NCI-H128 (cell line): ENCODE results near the gene C17orf58.
"Not testable (repeated sequence)": the region's sequence is repeated elsewhere in the genome, so short reads cannot be mapped to it uniquely, and the experiment has no call there.

Experiments
- DNase-seq: peaks from one replicate; lab custom pipeline; 2025; ENCODE audit not compliant: unreplicated experiment; lab: John Stamatoyannopoulos, UW

The C17orf58 gene

DNA sequence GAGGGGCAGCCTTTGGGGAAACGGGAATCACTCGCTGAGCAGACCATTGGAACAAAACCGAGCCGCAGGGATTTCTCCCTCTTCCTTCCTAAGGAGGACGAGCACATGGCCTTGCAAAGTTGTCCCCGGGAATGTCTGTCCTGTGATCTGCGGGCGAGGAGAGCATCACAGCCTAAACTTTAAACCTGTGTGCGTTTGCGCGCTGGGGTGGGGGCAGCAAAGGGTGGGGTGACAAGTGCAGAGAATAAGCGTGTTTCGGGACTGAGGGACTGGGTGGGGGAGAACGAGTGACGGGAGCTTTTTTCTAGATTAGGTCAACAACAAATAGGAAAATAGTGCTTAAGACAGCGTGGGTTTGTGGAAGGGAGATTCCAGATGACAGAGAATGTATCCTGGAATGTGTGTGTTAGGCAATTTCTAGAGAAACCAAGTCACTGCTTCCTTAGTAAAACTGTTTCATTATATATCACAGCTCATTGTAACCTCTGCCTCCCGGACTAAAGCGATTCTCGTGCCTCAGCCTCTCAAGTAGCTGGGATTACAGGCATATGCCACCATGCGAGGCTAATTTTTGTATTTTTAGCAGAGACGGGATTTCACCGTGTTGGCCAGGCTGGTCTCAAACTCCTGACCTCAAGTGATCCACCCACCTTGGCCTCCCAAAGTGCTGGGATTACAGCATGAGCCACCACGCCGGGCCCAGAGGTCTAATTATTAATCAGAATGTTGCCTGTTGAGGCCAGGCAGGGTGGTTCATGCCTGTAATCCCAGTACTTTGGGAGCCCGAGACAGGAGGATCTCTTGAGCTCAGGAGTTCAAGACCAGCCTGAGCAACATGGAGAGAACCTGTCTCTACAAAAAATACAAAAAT lies at the start of gene C17orf58:
Gene C17orf58, minus strand, starts transcription at position 169 of the 871 bp plus-strand sequence. CDS start 271 bp downstream, outside the sequence.
- DNase-seq: not testable (repeated sequence)

DNA sequence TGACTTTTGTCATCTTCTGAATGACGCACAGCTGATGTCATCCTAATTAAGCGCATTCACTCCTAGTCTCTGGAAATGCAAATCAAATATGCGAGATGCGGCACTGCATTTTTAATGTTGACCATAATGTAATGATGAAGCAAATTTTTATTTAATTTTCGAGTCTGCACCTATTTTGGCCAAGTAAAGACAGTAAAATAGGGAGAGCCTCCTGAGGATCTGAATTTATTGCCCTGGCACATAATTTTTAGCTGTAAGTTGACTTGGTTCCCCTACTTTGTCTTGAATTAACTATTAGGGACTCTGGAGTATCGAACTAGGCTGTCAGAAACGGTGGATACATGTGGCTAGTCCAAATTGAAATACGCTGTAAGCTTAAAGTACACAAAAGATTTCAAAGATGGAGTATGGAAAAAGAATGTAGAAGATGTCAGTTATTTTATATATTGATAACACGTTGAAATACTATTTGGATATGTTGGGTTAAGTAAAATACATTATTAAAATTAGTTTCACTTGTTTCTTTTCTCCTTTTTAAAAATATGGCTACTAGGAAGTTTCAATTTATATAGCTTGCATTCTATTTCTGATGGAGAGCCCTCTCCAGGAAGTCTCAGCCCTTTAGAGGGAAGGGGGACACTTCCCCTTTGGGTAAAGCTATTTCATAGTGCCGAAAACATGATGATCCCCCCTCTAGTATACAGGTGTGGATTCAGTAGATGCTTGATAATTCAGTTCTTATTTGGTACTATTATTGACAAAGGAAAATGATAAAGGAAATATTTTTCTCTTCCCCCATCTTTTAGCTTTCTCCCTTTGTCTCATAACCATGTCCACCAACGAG lies 40.3 kb upstream of the C17orf58 start:
- DNase-seq: no peak

DNA sequence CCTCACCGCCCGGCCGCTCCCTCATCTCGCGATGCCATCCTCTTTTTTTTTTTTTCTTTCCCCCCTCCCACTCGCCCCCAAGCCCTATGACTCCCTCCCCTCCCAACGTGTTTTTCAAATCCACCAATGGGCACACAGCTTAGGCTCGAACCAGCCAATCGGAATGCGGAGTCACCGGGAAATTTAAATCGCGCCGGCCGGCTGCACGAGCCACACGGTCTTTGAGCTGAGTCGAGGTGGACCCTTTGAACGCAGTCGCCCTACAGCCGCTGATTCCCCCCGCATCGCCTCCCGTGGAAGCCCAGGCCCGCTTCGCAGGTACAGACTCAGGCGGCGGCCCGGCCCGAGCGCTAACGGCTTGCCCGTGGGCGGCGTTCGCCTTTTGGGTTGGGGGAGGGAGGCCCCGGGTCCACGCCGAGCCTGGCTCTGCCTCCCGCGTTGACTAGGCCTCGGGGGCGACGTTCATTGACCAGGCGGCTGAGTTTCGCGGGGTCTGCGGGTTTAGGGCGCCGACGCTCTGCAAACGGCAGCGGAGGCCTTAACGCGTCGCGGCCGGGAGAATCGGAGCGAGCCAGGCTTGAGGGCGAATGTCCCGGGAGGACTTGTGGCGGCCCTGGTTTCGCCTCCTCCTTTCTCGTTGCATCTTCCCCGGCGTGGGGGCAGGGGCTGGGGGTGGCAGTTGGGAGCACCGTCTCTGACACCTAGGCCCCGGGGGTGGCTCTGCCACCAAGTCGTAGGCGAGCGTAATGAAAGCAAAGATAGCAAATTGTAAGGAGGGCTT lies 39.4 kb upstream of the C17orf58 start, which contains the start of gene KPNA2:
Gene KPNA2, plus strand, starts transcription at position 213 of the 781 bp plus-strand sequence. CDS start 1,398 bp downstream, outside the sequence.
- DNase-seq: peak; percentile 96

DNA sequence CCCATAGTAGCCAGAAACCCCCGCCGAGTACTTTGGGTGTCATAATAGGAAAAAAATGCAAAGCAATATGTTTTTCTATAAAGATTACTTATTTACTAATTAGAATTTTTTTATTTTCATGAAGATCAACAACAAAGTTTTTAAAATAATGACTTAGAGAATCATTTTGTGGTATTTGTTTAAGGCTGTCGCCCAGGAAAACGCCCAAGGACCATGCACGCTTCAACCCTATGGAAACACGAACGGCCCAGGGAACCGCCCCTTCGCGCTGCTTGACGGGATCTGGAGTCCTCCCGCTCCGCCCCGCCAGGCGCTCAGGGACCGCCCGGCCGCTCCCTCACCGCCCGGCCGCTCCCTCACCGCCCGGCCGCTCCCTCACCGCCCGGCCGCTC lies 38.9 kb upstream of the C17orf58 start:
- peak; percentile 96 for DNase-seq

DNA sequence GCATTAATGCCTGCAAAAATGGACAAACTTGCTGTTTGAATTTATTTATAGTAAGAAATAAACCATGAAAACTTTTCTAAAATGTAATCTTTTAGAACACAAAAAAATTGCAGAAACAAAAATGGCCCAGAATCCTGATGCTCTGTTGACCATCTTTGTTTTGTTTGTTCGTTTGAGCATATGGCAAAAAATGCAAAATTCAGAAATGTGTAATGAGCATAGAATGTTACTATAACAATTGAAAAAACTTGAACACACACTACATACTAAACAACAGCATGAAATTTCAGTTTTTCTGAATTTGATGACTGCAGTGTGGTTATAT lies 38.1 kb upstream of the C17orf58 start:
- no peak for DNase-seq

DNA sequence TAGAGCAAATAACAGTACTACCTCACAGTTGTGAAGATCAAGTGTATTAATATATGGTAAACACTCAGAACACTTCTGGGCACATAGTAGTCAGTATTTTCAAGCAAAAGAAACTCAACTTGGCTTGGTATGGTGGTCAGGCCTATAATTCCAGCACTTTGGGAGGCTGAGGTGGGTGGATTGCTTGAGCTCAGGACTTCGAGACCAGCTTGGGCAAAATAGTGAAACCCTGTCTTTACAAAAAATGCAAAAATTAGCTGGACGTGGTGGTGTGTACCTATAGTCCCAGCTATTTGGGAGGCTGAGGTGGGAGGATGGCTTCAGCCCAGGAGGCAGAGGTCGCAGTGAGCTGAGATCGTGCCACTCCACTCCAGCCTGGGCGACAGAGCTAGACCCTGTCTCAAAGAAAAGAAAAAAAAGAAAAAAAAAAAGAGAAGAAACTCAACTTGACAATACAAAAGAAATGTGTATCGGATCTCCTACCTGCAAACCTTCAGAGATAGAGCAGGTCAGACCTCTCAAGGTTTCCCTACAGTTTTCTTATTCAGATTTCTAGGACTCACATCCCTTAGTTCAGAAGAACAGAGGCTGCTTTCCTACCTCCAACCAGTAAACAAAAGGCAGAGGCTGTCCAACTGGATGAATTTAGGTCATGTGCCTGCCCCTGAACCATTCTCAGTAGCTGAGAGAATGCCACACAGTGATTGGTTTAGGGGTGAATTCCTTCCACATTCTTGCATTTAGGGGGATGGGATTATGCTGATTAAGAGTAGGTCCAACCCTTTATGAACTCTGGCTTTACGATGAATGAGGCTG lies 37.6 kb upstream of the C17orf58 start:
- no peak for DNase-seq

DNA sequence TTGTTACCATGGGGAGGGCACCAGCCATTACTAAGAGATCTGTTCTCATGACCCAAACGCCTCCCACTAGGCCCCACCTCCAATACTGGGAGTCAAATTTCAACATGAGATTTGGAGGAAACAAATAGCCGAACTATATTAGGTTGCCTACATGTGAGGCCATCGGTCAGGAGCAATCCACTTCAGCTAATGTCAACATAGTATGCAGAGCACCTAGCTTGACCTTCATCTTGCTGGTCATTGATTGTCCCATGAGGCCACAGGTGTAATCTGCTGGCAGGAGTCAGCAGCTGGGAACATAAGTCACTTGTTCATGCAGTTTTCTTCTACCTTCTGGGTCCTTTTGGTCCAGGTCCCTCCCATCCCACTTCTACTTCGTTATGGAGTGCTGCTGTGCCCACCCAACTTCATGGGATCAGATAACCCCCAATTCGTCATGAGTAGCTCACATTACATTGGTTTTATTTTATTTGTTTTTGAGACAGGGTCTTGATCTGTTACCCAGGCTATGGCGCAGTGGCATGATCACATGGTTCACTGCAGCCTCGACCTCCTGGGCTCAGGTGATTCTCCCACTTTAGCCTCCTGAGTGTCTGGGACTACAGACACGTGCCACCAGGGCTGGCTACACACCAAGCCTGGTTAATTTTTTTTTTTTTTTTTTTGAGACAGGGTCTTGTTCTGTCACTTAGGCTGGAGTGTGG lies 33.4 kb upstream of the C17orf58 start:
- no peak for DNase-seq

DNA sequence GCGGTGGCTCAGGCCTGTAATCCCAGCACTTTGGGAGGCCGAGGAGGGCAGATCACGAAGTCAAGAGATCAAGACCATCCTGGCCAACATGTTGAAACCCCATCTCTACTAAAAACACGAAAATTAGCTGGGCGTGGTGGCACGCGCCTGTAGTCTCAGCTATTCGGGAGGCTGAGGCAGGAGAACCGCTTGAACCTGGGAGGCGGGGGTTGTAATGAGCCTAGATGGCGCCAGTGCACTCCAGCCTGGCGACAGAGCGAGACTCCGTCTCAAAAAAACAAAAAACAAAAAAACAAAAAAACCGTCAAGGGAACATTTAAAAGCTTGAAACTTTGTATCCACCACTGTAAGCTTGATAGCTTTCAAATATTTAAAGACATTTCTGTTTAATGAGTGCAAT lies 26.3 kb upstream of the C17orf58 start:
- DNase-seq: not testable (repeated sequence)

DNA sequence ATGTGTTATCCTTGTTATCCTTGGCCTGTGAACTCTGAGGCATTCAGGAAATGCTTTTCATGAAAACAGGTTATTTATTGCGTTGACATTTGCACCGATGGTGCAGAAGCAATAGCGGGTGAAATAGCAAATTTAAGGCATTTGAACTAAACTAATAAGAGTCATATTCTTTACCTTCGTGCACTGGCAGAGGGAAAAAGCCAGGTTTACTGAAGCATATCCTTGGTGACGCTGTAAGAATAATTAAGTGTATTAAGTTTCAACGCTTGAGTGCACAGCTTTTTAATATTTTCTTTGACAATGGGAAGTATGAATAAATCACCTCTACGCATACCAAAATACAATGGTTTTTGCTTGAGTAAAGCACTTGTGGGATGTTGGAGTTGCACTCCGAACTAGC lies 25.7 kb upstream of the C17orf58 start:
- DNase-seq: no peak

DNA sequence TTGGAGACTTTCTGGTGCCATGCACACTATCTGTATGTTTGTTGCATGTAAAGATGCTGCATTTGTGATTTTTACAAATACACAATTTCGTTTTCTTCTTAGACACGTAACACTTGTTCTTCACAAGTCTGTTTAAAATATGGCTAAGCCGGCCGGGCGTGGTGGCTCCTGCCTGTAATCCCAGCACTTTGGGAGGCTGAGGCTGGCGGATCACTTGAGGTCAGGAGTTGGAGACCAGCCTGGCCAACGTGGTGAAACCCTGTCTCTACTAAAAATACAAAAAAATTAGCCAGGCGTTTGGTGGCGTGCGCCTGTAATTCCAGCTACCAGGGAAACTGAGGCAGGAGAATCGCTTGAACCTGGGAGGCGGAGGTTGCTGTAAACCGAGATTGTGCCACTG lies 24.5 kb upstream of the C17orf58 start:
- not testable (repeated sequence) for DNase-seq

DNA sequence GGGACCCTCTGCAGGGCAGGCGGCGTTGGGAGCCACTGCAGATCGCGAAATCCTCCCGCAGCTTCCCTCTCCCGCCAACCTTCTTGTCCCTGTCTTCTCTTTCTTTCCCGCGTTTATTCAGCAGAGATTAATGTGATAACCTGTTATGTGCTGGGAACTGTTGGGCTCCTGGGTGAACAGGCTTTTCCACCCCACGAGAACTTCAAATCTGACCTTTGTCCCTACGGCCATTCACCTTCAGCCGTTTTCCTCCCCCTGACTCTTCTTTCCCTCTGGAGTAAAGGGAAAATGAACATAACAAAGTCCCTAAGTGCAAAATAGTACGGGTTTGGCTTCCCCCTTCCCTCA lies 24.1 kb upstream of the C17orf58 start:
- DNase-seq: no peak

DNA sequence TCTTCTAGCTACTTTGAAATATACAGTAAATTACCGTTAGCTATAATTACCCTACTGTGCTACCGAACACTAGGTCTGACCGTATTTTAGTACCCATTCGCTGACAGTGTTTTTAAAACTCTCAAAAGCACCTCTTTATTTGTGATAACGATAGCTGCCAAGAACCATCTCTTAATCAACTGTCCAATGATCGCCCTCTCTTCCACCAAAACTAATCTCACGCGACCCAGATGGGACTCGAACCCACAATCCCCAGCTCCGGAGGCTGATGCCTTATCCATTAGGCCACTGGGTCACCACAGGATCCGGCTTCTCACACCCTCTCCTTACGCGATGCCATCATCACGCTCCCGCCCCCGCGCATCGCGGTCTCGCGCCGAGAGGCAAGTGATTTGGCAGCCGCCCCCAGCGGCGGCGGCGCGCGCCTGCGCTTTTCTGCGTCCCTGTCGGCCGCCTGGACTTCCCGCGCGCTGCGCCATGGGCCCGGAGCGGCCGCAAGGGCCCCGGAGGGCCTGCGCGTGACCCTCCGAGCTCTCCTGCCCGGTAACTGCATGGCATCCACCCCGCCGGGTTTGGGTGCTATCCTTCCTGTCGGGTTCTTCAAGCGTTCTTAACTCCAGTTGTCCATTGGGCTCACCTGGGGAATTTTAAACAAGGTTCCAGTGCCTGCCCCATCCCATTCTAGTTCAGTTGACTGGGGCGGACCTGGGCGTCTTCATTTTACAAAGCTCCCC lies 23.6 kb upstream of the C17orf58 start:
- DNase-seq: peak; percentile 77

DNA sequence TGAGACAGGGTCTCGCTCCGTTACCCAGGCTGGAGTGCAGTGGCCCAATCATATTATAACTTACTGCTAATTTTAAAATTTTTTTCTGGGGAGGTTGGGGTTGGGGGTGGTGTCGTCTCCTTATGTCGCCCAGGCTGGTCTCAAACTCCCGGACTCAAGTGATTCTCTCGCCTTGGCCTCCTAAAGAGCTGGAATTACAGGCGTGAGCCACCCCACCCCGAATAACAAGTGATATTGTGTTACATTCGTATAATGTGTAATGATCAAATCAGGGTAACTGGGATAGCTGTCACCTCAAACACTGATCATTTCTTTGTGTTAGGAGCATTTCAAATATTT lies 23.0 kb upstream of the C17orf58 start:
- no peak for DNase-seq

DNA sequence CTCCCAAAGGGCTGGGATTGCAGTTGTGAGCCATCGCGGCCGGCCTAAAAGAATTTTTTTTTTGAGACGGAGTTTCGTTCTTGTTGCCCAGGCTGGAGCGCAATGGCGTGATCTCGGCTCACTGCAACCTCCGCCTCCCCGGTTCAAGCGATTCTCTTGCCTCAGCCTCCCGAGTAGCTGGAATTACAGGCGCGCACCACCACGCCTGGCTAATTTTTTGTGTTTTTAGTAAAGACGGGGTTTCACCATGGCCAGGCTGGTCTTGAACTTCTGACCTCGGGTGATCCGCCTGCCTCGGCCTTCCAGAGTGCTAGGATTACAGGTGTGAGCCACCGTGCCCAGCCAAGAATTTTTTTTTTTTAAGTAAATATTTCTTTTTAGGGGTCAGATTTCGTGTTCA lies 22.2 kb upstream of the C17orf58 start:
- not testable (repeated sequence) for DNase-seq

DNA sequence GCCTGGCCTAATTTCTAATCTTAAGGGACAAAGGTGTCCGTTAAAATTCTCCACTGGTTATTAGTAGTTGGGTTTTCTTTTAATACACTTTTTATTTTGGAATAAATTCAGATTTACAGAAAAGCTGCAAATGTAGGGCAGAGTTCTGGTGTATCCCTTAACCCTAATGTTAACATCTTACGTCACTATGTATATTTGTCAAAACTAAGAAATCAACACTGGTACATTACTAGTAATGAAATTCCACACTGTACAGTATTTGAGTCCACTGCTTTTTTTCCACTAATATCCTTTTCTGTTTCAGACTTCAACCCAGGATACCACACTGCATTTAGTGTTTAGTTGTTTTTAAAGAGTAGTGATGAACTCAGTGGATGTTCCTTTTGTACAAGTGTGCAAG lies 20.6 kb upstream of the C17orf58 start:
- no peak for DNase-seq

DNA sequence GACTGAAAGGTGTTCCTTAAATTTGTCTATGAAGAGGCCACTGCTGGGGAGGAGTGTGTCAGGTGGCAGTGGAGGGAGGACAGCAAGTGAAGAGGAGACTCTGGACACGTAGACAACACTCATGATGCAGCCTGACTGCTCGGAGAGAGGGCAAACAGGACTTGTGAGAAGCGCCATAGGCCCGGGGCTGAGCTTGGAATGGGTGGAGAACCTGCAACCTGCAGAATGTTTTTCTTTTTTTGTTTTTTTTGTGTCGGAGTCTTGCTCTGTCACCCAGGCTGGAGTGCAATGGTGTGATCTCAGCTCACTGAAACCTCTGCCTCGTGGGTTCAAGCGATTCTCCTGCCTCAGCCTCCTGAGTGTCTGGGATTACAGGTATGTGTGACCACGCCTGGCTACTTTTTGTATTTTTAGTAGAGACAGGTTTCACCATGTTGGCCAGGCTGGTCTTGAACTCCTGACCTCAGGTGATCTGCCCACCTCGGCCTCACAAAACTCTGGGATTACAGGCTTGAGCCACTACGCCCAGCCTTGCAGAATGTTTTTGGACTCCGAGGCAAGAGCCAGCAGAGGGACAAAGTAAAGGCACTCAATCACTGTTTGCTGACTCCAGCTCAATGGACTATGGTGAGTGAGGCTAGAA lies 18.9 kb upstream of the C17orf58 start:
- DNase-seq: no peak

DNA sequence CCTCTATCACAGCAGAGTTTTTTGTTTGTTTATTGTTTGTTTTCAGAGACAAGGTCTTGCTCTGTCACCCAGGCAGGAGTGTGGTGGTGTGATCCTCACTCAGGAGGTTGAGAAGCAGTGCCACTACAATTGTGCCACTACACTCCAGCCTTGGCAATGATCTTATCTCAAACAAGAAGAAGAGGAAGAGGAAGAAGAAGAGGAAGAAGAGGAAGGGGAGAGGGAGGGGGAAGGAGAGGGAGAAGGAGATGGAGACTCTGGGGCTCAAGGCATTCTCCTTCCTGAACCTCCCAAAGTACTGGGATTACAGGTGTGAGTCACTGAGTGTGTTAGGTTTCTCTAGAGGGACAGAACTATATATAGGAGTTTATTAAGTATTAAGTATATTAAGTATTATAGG lies 17.1 kb upstream of the C17orf58 start:
- DNase-seq: no peak

DNA sequence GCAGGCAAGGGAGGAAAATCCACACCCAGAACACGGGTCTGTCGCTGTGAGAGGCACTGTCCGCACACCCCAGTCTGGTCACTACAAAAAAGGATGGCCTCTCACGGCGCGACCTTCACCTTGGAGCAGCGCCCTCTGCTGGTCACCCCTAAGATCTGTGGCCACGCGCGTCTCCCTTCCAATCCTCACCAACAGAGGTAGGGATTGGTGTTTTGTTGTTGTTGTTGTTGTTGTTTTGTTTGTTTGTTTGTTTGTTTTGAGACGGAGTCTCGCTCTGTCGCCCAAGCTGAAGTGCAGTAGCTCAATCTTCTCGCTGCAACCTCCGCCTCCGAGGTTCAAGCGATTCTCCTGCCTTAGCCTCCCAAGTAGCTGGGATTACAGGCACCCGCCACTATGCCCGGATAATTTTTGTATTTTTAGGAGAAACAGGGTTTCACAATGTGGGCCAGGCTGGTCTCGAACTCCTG lies 15.0 kb upstream of the C17orf58 start:
- DNase-seq: no peak

DNA sequence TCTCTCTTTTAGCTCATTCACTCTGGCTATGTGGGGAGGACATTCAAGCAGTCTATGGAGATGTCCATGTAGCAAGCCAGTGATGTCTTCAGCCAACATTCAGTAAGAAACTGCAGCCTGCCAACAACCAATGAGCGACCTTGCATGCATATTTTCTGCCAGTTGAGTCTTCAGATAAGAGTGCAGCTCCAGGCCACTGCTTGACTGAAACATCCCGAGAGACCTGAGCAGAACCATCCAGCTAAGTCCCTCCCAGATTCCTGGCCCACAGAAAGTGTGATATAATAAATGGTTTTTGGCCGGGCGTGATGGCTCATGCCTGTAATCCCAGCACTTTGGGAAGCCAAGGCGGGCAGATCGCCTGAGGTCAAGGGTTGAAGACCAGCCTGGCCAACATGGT lies 10.5 kb upstream of the C17orf58 start:
- DNase-seq: no peak
